Stimulated activated CD4-positive, alpha-beta T cell treated with anti-CD3 and anti-CD28 coated beads, TNF-alpha, amount 100 ng/mL, for 1 hour (primary cell): ENCODE results near the gene MYO6.

ENCODE experiments used
- DNase-seq, 3 donors: peaks; one replicate each; pipeline ENCODE4 v3.0.0-alpha.2; 2020; ENCODE audit warnings: low read depth in 3 of 3, low spot score in 1 of 3

The MYO6 gene

DNA sequence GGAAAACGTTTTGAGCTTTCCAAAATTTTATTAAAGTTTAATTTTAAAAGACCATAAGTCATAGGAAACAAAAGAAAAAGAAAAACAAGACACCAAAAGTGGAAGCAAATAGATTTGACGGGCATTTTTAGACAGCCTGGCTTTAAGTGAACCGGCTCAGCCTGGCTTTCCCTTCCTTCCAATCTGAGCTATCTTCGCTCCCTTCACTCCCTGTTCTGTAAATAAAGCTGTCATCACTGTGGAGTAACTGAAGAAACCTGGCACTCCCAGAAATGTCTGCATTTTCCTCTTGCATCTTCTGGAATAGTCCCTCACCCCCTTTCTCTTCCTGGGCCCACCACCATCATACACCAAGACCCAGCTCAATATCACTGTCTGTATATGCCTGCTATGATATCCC lies 191.5 kb downstream of the MYO6 start:
- DNase-seq = no peak

DNA sequence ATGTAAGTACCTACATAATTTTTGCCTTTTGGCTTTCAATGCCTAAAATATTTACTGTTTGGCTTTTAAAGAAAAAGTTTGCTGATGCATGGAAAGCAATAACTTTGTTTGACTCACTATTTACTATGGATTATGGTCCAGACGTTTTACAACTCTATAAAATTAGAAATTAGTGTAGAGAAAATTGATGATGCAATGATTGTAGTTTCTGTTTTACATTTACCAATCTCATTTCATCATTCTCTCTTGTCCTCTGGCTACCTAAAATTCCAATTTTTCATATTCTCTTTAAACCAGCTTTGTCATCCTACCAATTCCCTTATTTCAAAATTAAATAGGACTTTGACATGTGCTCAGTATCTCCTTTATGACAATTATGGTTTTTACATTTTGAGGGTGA lies 192.5 kb downstream of the MYO6 start:
- DNase-seq = no peak

DNA sequence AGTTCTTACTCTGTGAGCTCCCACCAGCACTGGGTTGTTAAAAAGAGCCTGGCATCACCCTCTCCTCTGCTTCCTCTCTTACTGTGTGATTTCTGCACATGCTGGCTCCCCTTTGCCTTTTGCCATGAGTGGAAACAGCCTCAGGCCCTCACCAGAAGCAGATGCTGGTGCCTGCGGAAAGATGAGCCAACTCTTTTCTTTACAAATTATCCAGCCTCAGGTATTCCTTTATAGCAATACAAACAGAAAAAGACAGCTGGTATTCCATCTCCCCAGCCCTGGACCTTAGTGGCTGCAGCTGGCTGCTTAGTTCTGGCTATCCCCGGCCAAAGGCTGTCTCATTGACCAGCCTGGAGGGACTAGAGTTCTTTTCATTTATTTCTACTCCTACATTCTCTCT lies 194.3 kb downstream of the MYO6 start:
- no peak for DNase-seq

GRCh38 chr6:75946146-75946831 lies 197.2 kb downstream of the MYO6 start:
- no peak for DNase-seq

DNA sequence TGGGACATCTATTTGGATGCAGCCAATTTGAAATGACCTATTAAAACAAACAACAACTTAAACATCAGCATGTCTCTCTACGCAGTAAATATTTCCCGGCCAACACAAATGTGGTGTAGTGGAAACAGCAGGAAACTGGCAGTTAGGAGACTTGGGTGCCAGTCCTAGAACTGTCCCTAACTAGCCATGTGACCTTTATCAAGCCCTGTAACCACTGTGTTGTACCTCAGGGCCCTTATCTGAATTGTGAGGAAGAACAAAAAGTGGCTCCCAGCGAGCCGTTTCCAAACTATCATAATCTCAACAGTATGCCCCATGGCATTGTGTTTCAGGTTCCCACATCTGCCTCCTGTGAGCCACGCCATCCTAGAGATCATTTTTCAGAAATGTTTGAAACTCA lies 198.9 kb downstream of the MYO6 start:
- no peak for DNase-seq

- DNase-seq = no peak
These were observed 203.1 kb downstream of the MYO6 start for GRCh38 chr6:75952128-75952527.

GRCh38 chr6:75963569-75963968 lies 214.5 kb downstream of the MYO6 start:
- DNase-seq = no peak

DNA sequence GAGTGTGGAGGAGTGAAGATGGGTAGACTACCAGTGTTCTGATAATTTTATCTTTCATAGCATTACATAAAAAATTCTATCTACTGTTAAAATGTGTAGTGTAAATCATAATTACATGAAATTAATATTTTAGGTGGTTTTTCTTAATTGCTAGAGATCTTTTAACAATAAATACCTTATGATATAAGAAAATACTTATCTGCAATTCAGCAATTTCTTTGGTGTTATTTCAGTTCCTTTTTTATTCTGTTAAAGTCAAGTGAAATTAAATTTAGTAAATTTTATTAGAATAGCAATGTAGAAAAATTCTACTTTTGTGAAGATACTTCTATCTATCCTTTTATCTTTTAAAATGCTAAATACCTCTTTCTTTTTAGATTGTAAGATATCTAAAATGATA lies 219.1 kb downstream of the MYO6 start:
- DNase-seq = no peak
